Fibroblast of pulmonary artery (primary cell): Measurements from ENCODE around the gene CD96.
"Not testable (repeated sequence)": the region's sequence is repeated elsewhere in the genome, so short reads cannot be mapped to it uniquely, and the experiment has no call there.

ENCODE experiments used
- DNase-seq: peaks from one replicate; pipeline ENCODE4 v3.0.0-alpha.2; 2010; ENCODE audit warnings: low read depth
- H3K4me3 ChIP-seq: replicated peaks from 2 replicates; pipeline ENCODE4 v1.5.1; 2011; ENCODE audit warnings: low read depth, mild to moderate bottlenecking, control low read depth, low read length, moderate library complexity
- CTCF ChIP-seq: IDR thresholded peaks from 2 replicates; pipeline ENCODE4 v1.5.1; 2011; ENCODE audit warnings: mild to moderate bottlenecking, control low read depth, low read length, inconsistent platforms; ENCODE audit errors: missing control alignments

CD96 gene

GRCh38 chr3:111548756-111549155 lies 6.8 kb downstream of the CD96 start:
- DNase-seq: no peak
- no peak for TF ChIP-seq CTCF

GRCh38 chr3:111561902-111562301 lies 19.9 kb downstream of the CD96 start:
- H3K4me3 ChIP-seq, DNase-seq: not testable (repeated sequence)

More at GRCh38 chr3:111548756-111549155, 6.8 kb downstream of the CD96 start:
- no peak overlapping the region for H3K4me3 ChIP-seq

GRCh38 chr3:111566844-111567243 lies 24.8 kb downstream of the CD96 start:
- no peak overlapping the region for H3K4me3 ChIP-seq
- TF ChIP-seq CTCF: no peak
- DNase-seq: no peak

GRCh38 chr3:111568355-111568754 lies 26.4 kb downstream of the CD96 start:
- TF ChIP-seq CTCF: no peak
- DNase-seq: no peak
- no peak overlapping the region for H3K4me3 ChIP-seq

- no peak for DNase-seq
- no peak for TF ChIP-seq CTCF
- H3K4me3 ChIP-seq: no peak overlapping the region
Observed at GRCh38 chr3:111568911-111569310, 26.9 kb downstream of the CD96 start.

GRCh38 chr3:111570404-111571030 lies 28.5 kb downstream of the CD96 start:
- no peak for TF ChIP-seq CTCF
- H3K4me3 ChIP-seq: no peak overlapping the region
- no peak for DNase-seq

GRCh38 chr3:111571282-111571681 lies 29.3 kb downstream of the CD96 start:
- no peak overlapping the region for H3K4me3 ChIP-seq
- no peak for DNase-seq
- TF ChIP-seq CTCF: no peak
